GM18861 (cell line): ENCODE results near the gene LCN6.

Experiments used
- ATAC-seq: cut with Tn5 transposase; IDR thresholded peaks from one replicate; pipeline ENCODE4 v1.9.1; 2021; ENCODE audit not compliant: unreplicated experiment

LCN6 gene

DNA sequence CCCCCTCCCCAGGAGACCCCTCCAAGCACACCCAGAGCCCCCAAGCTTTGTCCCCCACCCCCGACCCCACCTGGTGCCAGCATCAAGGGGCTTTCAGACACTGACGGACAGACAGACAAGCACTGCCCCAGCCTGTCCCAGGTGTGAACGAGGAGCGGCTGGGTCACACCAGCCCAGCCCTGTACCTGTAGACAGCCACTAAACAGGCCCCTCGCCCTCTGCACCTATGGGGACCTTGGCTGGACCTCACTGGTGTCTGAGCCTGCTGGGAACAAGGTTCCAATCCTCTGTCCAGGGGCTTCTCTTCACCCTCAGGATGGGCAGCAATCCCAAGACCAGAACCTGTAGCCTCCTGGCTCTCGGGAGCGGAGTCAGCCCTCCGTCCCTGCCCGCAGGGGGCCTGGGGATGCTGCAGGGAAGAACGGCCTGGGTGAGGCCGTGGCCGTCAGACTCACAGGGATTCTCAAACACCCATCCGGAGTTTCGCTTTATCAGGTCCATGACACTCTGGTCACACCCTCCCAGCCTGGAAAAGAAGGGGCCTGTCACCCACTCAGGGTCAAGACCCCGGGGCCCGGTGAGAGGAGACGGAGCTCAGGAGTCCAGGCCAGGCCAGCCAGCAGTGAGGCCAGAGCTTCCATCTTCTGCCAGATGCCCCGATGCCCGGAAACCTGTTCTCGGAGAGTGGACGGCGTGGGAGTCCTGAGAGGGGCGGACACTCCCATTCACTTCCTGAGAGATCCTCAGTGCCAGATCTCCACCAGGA, 2.8 kb downstream of the LCN6 start:
- no peak for ATAC-seq

DNA sequence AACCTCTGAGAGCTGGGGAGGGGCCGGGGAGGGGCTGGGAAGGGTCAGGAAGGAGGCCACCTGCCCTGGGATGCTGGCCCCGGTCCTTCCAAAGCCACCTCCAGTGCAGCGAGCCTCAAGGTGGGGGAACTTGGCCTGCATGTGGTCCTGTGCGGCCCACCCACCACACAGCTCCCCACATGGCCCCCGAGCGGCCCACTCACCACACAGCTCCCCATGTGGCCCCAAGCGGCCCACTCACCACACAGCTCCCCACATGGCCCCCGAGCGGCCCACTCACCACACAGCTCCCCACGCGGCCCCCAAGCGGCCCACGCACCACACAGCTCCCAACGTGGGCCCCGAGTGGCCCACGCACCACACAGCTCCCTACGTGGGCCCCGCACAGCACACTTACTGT, 3.6 kb downstream of the LCN6 start:
- no peak for ATAC-seq

DNA sequence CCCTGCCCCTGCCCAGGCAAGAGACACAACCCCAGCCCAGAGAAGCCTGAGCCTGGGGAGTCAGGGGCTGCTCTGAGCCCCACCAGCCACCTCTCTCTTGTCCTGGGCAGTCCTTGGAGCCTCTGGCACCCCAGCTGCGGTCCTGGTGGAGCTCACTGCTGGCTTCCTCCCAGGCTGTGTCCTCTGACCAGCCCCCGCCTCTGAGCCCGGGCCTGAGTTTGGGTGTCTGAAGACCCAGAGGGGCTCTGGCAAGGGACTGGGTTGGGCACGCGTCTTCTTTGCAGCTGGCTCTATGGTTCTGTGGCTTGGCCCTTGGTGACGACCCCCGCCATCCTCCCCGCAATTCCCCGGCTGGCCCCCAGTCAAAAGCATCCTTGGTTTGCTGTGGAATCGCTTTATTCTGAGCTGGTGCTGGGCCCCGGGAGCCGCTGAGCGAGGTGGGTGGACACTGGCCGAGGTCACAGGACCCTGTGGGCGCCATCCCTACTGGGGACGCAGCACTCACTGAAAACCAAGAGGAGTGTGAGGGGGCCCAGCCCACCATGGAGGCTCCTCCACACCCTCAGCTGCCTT, 4.6 kb downstream of the LCN6 start:
- no peak for ATAC-seq

DNA sequence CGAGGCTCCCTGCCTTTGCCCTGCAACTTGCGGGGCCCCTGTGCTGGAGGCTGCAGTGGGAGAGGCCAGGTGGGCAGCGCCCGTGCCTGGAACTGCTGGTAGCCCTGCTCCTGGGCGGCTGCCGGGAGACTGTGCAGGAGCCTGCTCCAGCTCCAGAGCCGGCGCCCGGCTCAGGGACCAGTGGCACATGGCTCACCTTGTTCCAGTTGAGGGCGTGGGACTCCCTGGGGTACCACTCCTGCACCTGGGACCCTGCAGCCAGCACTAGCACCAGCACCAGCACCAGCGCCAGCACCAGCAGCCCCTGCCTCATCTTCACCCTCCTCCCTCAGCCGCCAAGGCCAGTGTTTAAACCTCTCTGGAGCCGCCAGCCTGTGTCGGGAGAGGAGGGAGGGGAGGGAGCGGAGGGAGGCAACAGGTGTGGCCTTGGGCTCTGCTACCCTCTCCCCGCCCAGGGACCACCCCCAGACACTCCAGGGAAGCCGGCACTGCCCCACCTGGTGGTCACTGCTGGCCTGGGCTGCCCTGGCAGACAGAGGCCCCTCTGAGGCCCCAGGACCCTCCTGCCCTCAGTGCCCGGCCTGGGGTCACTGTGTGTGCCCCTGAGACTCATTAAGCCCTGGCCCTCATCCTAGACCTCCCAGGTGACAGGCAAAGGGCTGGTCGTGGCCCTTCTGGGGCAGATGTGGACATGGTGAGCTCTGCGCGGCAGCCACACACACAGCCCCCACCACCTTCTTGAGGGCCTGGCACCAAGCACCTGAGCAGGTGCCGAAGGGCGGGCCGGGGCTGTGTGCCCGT, 5.5 kb downstream of the LCN6 start, which contains the start of gene LCN10:
Gene LCN10 (minus strand): TSS at position 350 of the 801 bp plus-strand sequence. CDS start 37 bp downstream, at position 313.
- ATAC-seq, result no peak

DNA sequence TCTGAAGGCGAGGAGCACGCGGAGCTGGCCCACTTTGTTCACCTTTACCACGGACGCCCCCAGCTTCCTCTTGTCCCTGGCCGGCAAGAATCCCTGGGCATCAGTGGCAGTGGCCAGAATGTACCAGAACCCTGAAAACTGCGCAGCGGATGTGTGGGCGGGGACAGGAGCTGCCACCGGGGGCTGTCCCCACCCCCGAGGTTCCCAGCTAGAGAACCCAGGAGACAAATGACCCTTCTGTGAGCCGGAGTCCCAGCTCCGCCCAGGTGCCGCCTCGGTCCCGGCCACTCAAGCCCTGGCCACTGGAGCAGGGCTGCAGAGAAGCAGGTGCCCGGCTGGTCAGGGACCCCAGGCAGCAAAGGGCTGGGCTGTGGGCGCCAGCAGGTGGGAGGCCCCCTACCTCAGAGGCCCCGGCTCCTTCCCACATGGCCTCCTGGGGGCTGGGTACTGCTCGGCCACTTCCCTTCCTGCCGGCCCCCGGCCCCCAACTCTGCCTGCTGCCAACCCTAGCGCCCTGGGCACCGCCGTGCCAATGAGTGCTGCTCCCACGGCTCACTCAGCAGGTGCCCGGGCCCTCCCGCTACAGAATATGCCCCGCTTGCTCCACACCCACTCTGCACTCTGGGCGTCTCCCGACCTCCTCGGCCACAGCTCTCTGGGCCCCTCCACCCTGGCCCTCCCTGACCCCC, 6.3 kb downstream of the LCN6 start:
- no peak for ATAC-seq

DNA sequence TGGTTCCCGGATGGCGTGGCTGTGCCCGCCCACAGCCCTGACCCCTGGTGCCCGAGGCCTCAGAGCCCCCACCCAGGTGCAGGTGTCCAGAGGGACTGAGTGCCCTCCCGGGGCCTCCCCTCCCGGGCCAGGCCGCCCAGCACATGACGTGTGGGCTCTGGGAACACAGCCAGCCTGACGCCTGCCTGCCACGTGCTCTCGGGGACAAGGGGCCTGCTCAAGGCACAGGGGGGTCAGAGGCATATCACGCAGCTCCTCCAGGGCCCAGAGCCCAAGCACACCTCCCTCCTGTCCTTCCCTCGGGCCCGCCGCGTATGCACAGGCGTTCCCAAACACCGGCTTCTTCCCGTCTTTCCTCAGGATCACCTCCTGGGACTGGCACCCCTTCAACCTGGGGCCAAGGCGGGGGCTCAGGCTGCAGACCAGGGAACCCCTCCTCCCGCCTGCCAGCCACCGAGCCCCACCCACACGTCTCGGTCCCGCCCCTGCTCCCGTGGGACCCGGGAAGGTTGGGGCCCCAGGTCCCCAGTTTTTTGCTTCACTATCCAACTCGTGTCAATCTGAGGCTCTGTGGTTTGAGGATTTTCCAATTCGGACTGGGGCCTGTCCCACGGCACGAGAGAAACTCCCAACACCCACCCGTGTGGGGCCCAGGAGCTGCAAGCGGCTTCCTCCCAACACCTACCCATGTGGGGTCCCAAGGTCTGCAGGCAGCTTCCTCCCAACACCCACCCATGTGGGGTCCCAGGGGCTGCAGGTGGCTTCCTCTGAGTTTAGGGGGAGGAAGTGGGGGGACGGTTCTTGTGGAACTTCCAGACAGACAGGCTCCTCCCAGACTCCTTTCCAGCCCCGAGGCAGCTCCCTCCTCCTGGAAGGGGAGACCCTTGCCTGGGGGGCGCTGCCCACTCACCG, 7.1 kb downstream of the LCN6 start:
- ATAC-seq, result no peak

DNA sequence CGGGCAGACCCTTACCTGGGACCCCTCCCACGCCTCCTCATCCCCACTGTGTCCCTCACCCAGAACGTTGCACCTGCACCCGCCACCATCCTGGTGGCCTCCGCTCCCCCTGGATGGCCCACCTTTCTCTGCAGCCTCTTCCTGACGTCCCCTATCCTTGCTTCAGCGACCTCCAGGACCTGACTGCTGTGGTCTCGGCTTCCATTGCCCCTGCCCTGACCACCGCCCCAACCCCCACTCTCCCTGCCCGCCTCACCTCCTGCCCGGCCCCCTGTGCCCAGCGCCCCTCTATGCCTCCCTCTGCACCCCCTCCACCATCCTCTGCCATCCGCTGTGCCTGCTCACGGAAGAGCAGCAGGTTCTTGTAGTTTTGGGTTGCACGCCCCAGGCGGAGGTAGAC, 7.8 kb downstream of the LCN6 start:
- no peak for ATAC-seq

DNA sequence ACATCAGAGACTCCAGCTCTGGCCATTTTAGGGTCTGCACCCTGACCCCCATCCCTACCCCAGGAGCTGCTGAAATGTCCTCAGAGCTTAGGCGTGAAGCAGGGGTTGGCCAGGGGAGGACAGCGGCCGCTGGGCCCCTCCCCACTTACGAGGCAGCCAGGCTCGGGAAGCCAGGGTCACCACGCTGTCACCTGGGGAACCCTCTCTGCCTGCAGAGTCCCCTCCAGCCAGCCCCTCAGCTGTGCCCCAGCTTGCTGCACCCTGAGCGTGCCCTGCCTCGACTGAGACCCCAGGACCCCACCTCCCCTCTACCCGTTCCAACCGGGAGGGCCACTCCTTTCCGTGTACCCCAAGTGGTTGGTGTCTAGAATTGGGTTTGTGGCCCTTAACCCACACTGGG, 8.3 kb downstream of the LCN6 start:
- ATAC-seq, result no peak

DNA sequence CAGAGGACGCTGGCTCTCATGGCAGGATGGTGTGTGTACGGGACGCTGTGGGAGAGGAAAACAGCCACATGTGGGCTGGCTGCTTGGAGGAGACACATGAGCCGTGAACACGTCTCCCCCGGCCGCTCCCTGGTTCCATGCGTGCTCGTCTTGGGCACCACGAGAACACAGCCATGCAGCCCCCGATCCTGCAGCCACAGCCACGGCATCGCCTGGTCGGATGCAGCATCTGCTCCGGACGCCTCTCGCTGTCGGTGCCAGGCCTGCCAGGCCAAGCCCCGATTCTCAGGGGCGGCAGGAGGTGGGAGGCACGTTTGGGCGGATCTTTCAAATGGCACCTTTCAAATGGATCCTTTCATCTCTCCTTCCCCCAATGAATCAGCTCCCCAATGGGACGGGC, 8.8 kb downstream of the LCN6 start:
- no peak for ATAC-seq

DNA sequence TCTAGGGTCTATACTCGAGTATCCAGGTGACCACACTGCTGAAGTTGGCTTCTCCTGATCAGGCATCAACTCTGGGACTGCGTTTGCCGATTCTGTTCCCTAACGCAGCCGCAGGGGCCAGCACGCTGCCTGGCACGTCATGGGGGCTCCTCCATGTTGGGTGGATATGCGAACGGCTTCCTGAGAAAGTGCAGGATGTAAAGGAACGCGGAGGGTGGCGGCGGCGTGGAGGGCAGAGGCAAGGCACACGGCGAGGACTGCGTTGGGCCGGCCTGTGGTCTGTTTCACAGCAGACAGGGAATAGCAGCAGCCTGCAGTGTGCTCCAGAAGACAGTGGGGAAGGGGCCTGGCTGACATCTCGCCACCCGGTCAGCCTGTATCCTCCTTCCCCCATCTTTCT, 9.4 kb downstream of the LCN6 start:
- no peak for ATAC-seq

DNA sequence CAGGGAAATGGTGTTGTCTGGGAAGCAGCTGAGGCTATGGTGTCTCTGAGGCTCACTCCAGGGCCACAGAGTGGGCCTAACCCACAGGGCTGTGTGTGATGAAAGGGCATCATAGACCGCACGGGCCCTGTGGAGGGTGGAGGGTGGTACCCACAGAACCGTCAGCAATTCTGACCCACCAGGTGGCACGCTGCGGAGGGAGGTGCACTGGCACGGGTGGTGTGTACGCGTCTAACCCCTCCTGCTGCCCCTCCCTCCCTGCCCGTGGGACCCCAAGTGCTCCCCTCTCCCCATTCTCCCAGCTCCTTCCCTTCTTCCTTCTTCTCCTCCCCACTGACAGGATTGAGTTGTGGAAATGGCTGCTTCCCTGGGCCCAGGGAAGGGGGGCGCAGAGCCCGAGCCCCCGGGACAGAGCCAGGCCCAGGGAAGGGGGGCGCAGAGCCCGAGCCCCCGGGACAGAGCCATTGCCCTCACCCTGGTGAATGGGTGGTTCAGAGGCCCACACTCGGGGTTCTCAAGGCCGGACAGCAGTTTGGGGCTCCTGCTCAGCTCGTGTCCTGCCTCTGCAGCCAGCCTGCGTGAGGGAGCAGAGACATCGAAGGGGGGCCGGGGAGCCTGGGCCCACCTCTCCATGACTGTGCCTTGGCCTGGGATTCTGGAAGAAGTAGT, 12.4 kb downstream of the LCN6 start:
- ATAC-seq, result no peak

DNA sequence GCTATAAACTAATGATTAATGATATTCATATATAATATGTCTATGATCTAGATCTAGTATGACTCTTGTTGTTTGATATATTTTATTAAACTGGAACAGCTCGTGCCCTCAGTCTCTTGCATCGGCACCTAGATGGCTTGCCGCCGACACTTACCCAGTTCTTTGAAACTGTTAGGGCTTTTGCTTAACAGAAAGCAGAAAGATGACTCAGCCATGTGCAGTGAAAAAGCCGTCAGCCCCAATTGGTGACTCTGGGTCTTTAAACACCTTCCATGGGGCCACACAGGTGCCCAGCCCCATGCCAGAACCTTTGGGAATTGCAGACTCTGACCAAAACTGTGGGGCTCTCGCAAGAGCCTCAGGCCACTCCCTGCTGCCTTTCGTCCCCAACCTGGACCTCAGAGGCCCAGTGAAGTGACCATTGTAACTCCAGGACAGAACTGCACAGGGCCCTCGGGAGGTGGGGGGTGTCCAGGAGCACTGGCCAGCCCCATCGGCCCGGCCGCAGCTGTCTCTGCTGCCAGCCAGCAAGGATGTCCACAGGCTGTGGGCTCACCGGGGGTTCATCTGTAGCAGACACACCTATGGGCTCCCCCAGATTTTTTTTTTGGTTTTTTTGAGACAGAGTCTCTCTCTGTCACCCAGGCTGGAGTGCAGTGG, 13.4 kb downstream of the LCN6 start:
- no peak for ATAC-seq

DNA sequence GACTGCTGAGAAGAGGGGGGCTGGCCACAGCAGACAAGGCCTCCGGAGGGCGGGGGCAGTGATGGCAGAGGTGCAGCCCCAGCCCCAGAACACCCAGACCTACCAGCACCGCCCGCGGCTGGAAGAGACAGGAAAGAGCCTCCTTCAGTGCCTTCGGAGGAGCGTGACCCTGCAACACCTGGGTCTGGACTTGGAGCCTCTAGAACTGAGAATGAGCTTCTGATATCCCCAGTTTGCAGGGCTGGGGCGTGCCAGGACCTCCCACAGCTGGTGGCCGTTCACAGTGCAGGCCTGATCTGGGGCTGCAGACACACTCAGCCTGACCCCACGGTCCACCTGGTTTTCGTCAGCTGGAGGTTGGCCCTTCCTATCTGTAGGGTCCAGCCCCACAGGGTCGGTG, 14.7 kb downstream of the LCN6 start:
- no peak for ATAC-seq

DNA sequence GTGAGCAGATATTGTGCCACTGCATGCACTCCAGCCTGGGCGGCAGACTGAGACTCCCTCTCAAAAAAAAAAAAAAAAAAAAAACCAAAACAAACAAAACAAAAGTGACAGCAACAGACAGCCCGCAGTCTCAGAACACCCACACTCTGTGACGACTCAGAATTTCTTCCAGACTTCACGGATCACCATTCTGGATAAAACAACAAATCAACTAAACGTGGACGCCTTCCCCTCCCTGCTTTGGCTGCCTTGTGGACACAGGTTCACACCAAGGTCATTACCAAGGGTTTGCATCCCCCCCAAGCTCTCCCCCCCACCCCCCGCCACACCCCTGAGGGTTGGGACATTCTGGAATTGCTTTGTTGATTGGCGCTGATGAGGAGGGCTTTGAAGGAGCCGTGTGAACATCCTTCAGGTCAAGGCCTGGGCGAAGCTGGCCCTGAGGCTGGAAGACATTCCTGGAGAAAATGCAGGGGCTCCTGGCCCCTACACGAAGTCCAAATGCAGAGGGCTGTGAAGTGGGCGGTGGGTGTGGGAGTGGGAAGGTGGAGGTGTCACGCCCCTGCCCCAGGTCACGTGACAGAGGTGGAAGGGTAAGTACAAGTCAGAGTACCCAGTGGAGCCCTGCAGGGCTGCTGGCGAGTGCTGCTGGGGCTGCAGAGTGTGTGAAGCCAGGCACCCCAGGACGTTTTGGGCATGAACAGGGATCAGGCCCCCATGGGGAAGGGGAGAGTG, 15.7 kb downstream of the LCN6 start:
- ATAC-seq, result no peak

DNA sequence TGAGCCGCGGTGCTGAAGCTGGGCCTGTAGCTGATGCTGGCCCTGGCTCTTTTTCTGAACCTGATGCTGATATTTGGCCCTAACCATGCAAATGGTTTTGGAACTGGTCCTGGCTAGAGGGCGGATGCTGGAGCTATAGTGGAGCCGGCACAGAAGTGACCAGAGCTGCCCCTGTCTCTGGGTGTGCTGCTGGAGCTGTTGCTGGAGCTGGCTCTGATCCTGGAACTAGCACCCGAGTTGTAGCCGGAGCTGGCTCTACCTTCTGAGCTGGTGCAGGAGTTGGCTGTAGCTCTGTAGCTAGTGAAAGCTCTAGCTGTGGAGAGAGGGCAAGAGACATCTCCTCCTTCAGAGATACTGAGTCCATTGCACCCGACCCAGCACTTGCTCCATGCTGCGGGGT, 18.4 kb downstream of the LCN6 start:
- ATAC-seq, result no peak

DNA sequence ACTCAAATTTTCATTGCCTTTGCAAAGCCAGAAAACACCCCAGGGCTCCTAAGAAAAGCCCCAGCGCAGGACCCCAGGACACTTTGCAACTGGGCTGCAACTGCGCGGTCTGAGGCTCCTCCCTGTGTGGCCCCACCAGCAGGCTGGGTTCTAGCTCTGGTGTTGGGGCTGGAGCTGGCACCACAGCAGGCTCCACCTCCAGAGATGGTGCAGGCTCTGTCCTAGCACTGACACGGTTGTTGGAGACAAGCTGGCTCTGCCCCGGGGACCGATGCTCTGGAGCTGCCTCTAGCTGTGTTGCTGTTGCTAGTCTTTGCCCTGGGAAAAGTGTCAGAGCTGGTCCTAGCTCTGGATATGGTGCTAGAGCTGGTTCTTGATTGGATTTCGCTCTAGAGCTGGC, 19.2 kb downstream of the LCN6 start:
- ATAC-seq, result no peak

DNA sequence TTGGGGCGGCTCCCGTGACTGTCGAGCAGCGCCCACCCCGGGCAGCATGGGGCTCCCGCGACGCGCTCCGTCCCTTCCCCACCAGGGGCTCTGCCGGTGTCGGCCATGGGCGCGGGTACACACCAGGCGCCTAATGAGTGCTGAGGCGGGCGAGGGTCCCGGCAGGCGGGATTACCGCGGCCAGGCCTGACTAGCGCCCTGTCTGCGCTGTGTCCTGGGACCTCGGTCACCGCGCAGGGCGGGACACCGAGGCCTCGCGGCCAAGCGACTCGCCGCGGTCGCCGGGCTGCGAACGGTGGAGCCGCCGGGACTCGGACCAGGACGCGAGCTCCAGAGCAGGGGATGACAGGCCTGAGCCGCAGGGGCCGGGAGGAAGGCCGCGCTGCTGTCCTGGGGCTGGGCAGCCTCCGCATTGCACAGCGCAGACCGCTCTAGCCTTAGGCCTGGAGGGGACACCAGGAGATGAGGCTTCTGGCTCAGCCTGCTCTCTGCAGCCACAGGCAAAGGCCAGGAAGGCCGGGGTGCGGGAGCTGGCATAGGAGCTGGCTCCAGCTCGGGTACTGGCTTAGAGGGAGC, 19.7 kb downstream of the LCN6 start:
- peak; percentile 9 for ATAC-seq

DNA sequence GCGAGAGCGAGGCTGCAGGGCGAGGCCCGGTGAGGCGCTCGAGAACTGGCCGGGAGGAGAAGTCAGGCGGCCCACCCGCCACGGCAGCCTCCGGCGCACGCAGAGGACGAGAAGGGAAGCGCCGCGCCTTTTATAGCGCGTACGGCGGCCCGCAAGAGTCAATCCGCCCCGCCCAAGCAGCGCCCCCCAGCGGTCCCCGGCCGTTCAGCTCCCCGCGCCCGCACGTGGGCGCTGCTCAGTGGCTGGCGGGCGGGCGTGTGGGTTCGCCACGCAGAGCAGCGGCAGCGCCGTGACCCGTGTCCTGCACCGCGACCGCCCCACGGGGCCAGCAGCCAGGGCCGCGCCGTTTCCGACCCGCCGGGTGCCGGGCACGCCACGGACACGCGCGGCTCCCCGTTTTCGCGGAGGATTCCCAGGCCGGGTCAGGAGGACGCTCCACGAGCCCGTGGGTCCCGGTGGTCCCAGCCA, 20.2 kb downstream of the LCN6 start:
- ATAC-seq, result peak; percentile 51
